Measurements from ENCODE around the gene PKDCC.

PKDCC gene

DNA sequence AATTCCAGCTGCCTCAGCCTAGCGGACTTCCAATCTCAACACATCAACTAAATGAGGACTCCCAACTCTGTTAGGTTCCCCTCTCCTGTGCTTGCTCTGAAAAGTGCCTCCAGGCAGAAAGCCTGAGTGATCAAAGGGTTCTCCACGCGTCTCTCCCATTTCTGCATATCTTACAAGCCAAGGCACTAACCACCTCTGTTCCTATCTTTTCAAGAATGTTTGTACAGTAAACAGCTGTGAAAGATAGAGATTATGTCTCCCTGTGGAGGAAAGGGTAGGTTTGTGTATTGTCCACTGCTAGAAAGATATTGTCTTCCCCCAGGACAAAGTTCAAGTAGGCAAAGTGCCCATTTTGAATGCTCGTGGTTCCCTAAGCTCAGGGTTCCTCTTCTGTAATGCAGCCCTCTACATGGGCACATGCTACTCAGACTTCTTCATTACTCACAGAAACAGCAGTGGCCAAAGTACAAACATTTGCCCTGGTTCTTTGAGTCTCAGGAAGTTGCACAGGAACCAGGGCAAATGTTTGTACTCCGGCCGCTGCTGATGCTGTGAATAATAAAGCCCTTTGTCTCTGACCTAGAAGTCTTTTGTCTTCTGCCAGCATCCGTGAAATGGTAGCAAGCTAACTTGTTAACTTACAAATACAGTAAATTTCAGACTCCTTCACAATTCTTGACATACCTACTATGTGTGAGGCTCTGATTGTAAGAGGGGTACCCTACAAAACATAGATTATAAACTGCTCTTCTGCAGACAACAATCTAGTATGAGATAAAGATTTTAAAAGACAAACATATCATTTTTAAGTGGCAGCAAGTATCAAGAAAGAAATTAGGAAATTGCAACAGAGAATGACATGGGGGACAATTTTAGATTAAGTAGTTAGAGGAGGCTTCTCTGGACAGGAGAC, 44.5 kb downstream of the PKDCC start:
- no peak for DNase-seq

DNA sequence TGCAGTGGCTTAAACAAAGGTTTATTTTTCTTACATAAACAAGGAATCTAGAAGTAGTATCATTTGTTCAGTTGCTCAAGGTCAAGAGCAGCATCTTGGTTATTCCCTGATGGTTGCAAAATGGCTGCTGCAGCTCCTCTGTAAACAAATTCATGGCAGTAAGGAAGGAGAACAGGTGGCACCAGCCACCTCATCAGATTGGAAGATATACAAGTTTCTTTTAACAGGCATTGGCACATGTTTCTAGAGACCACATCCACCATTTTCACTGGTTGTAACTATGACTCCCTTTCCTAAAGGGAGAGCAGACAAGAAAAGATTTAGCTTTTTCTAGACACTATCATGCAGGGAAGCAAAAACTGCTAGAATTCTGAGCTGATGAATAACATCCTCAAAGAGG, 46.3 kb downstream of the PKDCC start:
- no peak for DNase-seq

DNA sequence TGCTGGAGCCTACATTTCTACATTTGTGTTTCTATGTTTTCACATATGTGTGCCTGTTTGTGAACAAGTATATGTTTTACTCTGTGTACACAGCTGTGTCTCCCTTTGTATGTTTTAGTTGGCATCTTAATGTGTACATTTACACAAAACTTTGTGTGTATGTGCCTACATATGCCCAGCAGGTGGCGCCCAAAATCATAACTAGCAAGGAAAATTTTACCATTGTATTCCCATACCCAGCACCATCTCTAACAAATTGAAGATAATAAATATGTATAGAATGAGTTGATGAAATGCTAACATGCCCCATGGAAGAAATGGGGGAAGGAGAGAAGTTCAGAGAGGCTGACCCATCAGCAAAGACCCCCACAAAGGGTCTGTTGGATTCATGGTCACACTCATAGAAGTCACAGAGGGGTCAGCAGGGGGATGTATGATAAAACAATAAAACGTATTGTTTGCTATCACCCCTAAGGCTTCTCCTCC, 48.1 kb downstream of the PKDCC start:
- no peak for DNase-seq

DNA sequence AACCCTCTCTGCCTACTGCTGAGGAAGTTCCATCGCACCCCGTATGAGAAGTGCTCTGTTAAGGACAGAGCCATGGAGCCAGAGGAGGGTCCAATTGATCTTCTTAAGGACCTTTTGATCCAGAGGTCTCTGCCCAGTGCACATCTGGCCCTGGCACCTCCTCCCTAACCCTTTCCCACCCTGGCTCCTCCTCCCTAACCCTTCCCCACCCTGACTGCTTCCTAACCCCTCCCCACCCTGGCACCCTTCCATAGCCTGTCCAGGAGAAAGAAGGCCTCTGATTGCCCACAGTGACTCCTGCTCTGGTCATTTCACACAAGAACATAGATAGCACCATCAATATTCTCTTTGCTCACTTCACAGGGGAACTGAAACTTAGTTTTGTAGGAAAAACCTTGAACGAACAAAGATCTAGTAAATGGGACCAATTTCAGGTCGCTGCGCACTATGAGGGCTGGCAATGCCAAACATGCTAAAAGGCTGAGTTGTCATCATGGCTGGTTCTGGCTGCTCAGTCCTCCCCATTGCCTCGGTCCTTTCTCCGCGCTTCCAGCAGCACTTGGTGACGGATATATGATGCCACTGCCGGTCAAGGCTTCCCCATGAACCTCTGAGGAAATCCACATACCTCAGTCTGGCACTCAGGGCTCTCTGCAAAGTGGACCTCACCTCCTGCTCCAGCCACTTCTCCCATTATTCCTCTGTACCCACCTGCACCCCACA, 49.2 kb downstream of the PKDCC start:
- DNase-seq: no peak

DNA sequence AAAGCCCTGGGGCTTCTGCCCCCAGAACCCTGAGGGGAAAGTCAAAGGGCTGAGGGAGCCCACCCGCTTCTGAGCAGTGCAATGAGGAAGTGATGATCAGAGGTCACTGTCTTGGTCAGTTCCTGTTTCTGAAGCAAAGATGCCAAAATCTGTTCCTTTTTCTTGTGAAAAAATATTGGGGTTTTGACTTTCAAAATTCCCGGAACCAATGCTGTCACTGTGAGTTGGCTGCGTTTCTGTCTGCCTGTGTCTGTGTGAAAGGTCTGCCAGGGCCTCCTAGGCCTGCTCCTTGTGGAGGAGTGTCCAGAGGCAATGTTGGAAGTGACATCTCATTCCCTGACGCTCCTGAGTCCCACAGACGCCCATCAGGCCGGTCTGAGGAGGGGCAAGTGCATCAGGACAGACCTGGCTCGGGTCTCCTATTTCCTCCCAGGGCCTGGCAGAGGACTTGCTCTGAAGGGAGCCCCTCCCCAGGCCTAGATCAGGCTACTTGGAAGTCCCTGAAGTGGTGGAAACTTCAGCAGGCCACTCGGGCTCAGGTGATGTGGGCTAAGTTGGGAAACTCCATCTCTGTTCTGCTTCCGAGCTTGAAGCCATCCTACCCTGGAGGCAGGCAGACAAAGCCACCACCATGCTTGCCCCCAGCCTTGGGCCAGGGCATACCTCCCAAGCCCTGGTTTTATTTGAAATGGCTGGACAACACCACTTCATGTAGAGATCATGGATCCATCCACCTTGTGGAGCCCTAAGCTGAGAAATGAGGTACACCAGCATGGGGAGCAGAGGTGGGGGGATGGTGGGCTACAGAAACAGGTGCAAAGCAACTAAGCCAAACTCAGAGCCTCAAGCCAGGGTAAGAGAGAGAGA, 51.0 kb downstream of the PKDCC start:
- no peak for DNase-seq

DNA sequence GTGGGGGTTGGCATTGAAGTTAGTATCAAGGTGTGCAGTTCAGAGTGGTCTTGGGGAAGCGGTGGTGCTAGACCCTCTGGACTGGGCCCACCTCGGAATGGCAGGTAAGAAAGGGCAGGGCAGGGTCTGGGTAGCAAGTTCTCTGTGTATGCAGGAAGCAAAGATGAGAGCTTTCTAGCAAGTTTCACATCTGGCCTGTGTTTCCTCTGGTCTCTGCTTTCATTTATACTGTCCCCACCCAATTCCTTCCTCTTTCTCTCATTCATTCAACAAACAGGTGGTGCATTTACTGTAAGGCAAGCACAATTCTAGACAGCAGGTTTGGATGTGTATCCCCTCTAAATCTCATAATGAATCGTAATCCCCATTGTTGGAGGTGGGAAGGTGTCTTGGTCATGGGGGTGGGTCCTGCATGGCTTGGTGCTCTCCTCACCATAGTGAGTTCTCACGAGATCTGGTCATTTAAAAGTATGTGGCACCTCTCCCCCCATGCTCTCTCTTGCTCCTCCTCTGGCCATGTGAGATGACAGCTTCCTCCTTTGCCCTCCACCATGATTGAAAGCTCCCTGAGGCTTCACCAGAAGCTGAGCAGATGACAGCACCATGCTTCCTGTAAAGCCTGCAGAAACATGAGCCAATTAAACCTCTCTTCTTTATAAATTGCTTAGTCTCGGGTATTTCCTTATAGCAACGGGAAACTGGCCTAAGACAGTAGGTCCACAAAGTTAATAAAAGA, 51.8 kb downstream of the PKDCC start:
- no peak for DNase-seq

DNA sequence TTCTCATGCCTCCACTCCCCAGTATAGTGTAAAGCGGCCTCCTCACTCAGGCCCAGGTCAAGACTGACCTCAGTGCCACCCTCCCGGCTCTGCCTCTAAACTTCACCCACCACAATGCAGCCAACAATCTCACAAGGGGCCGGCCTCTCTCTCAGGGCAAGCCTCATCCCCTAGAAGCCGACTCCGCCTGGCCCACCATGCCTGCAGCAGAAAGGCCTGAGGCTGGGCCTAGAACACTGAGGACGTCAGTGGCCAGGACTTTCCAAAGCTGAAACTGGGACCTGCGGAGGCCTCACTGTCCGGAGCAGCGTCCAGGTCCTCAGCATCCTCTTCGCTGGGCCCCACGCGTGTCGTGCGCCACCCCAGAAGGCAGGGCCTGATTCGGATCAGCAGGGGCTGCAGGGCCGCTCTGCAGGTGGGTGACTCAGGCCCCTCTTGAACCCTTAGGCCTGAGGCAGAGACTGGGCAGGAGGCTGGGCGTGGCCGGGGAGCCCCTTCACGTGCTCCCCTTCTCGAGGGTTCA, 52.9 kb downstream of the PKDCC start:
- no peak for DNase-seq

DNA sequence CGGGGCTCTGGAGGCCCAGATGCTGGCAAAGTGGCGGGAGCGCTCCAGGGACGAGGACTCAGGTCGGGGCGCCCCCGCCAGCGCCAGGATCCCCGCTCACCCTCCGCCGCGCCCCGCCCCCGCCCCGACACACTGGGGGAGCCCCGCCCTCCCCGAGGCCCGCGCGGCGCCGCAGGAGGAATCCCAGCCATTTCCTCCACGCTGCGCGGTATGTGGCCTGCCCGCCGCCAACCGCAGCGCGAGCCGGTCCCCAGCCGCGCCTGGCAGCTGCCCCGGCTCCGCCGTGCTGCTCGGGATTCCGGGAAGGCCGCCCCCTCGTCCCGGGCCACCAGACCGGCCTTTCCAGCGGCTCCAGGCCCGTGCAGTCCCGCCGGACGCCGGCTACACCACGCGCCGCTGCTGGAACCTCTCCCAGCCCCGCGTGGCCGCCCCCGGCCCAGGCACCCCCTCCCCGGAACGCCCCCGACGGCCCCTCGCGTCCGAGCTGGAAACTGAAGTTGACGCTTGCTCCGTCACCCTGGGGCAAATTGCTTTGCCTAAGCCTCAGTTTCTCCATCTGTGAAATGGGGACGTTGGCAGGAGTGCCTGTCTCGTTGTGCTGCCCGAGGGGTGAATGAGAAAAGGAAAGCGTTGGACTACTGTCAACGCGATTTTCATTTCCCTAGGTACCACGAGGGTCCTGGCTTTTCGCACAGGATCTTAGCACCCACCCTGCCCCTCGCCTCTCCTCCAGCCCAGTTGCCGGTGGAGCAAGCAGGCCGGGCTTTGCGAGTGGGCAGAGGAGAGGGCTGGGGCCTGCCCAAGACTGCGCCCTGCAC, 53.6 kb downstream of the PKDCC start:
- no peak for DNase-seq

DNA sequence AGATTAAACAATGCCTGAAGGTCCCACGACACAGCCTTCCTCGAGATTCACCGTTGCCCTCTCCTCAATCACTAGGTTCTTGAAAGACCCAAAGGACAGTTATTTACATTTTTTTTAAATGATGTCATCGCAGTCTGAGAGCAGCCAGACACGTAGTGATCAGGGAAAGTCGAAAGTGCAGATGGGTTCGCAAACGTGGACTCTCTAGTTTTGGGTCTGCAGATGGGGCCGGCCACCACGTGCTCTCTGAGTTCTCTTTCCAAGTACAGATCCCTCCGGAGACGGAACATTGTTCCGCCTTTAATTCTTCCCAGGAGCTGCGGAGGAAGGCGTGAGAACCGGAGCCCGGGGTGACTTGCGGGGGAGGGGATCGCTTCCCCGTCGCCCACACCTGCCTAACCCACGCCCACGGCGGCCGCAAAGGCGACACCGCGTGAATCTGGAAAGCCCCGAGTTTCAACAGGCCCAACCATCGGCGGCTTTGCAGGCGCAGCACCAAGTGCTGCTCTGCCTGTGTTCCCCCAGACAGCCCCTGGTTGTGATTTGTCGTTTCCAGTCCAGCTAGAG, 54.3 kb downstream of the PKDCC start:
- no peak for DNase-seq

DNA sequence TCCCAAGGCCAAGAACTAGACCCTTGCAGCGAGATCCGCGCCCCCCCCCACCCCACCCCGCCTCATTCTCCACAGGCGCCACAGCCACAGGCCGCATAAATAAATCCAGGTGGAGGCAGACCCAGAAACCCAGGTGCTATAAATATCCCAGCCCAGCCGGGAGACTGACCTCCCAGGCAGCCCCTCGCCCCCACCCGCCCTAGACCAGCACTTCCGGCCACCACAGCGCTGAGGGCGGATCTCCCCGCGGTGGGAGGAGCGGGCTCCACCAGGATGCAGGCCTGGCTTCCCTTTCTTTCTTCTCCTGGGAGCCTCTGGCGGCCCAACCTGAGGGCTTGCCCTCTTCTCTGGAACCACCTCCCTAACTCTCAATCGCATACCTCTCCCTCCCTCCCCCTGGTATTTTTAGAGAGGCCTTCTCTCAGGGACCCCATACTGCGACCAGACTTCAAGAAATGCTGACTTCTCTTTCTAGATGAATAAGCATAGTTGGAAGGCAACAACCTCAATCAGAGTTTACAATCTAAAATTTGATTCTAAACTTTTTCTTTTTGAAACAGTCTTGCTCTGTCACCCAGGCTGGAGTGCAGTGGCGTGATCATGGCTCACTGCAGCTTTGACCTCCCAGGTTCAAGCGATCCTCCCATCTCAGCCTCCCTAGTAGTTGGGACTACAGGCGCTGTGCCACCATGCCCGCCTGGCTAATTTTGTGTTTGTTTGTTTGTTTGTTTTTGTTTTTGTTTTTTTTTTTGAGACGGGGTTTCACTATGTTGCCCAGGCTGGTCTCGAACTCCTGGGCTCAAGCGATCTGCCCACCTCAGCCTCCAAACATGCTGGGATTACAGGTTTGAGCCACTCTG, 55.0 kb downstream of the PKDCC start:
- DNase-seq: no peak

DNA sequence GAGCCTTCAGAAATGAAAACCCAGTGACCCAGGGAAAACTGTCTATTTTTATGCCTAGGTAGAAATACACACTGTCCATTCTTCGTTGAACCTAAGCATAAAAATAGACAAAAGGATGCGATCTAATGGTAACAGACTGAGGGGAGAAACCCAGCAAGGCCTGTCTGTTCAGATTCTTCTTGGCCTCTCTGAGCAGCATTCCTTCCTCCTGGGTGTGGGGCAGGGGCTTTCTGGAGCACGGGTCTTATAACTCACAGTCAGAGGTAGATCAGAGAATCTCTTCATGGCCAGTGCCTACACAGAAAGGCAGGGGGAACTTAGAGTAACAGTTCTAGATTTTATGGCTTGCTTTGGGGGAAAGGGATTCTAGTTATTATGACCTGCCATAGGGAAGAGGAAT, 56.0 kb downstream of the PKDCC start:
- no peak for DNase-seq

DNA sequence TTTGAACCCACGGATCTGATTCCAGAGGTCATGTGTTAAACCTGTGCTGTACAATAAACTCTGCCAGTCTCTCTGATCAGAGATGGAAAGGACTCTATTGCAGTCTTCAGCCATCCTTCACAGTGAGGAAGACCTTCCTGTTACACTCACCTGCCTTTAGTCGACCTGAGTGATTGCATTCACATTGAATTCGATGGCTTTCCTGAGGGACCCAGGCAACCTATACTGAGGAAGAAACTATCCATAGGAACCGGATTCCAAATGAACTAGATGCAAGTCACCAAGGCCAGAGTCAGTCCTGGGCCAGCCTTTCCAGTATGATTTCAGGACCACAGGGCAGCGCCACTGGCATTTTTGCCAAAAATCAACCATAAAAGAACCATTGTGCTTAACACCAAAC, 56.8 kb downstream of the PKDCC start:
- DNase-seq: no peak

DNA sequence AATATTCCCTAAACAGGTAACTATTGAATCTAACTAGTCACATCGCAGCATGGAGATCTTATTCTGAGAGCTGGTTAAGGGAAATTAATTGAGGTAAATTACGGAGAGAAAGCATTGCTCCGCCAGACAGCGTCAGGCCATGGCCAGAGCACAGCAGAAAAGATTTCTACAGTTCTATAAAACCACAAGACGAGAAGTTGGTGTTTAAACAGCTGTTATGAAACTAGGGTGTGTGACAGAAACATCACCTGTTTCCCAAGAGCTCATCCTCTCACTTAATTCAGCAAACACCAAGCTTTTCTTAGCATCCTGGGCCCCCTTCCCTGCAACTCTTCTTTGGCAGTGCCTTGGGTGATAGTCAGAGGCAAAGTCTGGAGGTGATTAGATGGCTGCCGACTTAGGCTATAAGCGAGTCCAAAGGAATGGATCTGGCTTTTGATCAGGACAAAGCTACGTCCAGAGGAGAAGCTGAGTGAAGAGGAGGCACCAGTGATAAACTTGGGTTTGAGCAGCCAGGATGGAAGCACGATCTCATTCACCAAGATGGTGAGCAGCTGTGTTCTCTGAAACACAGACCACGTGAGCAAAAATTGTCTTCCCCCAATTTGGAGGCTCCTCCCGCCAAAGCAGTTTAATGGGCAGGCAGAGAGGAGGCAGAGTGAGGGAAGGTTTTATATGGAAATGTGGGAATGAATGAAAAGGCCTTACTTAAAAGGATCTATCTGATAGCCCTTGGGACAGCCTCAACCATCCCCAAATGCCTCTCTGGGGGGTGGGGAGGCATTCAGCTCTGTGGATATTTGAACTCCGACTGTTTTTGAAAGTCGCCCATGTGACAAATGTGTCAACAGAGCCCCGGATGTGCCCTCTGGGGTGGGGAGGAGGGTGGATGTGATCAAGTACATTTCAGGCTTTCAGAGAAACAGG, 57.8 kb downstream of the PKDCC start:
- no peak for DNase-seq

DNA sequence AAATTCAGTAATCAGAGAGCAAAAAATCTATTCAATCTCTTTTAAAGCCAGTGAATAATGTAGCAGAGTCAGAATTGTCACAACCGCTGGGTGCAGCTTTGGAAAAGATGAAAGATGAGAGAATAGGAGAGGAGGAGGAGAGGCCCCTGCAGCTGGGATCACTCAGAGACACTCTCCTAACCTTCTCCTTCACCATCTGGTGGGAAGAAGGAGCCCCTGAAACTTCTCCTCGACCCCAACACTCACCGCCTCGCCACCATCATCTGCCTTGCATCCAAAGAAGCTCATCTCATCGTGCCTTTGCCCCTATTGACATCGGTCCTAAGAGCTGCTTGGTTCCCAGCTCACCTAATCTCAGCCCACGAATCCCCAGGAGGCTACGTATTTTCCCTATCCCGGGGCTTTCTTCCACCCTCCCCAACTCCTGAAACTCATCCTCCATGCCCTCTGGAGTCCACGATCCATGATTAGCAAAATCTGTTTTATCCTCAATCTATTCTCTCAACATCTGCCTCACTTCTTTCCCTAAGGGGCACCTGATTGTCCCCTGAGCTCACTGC, 58.5 kb downstream of the PKDCC start:
- no peak for DNase-seq

DNA sequence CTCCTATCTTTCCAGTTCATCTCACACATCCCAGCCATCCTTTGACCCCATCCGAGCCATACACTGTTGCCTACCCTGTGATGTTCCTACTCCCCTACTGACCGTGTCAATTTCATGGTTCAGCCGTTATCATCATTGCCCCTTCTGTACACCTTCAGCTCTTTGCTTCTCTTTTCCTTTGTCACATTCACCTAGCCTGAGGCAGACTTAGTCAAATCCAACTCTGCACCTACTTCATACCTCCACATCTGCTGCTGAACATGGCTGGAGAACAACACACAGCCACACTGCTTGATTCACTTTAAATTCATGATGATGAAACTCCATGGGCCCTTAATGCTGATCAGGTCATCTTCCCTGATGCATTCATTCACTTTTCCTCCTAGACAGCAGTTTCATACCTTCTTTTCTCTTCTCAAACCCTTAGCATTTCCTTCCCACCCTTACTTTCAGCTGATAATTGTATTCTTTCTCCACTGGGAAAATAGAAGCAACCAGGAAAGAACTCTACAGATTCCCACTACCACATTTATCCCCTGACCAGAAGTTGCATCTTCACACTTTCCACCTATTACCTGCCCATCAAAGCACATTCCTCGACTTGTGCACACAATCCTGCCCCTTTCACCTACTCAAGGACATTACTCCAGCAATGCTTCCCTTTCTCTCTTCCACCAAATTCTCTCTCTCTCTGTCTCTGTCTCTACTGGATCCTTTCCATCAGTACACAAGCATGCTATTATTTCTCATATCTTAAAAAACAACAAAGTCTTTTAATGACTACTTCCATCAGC, 59.6 kb downstream of the PKDCC start:
- no peak for DNase-seq
